ENCODE results near the gene CRADD. TPM values are rescaled to one million over a fixed set of nuclear protein-coding genes. Genes with fewer than 3 reads are reported as not detected.
"Not testable (repeated sequence)": the region's sequence is repeated elsewhere in the genome, so short reads cannot be mapped to it uniquely, and the experiment has no call there.

The CRADD gene
- total RNA-seq, 2 experiments from 2014 or later = 9.7 to 12.6 TPM

DNA sequence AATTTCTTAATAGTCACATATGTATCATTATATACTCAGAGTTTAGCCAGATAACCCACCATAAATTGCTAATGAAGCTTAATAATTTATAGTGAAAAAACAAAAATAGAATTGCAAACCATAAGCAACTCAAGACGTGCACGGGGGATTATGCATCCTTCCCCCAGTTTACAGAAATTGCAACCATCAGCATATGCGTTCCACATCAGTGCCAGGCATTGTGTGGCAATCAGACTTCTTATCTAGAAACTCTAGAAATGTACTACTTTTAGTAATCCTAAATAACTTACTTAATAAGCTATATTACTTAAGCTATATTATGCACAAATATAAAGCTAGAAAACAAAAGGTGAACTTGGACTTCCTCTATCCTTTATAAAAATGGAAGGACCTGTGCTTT is 115.8 kb downstream of the CRADD start:
- H3K4me3 Mint-ChIP-seq = no peak overlapping the region
- DNase-seq = no peak
- ChIA-PET CTCF (interaction anchor here (1.0 to 1.2 kb wide), 3 partner anchors 11 to 34 kb away, joined by 3 to 4 read pairs (median 4); no protein-coding TSS in a partner anchor), POLR2A (no interaction called here)
- no peak overlapping the region for H3K27ac Mint-ChIP-seq
- peaks cover 29% of the 10 kb centered on the region for H3K4me1 Mint-ChIP-seq
- H3K9me3 Mint-ChIP-seq = peaks cover 1% of the 10 kb centered on the region
- peaks cover 6% of the 10 kb centered on the region for H3K36me3 Mint-ChIP-seq (ENCODE audit: low read depth)
- no peaks in the 10 kb centered on the region for H3K27me3 Mint-ChIP-seq

- Mint-ChIP-seq H3K27ac (no peak overlapping the region), H3K4me1 (peaks cover 20% of the 10 kb centered on the region), H3K36me3 (ENCODE audit: low read depth) (peaks cover 3% of the 10 kb centered on the region), H3K4me3 (no peak overlapping the region), H3K9me3 (no peaks in the 10 kb centered on the region), H3K27me3 (no peaks in the 10 kb centered on the region)
- CTCF ChIA-PET = no interaction called here
- POLR2A ChIA-PET = no interaction called here
- no peak for DNase-seq
Observed at GRCh38 chr12:93793983-93794382, 116.8 kb downstream of the CRADD start.

DNA sequence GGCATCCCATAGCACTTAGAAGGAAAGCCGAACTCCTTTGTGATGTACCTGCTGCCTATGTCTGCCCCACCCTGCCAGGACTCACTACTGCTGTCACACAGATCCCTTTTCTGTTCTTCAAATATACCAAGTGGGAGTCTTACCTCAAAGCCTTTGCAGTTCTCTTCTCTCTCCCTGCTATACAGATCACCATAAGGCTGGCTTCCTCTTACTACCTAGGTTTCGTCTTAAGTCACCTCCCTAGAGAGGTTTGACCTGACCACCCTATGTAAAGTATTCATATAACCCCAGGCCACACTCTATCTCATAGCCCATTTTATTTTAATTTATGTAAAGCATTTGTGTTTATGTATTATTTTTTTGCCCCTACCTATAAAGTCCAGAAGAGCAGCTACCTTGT is 117.6 kb downstream of the CRADD start:
- peaks cover 3% of the 10 kb centered on the region for H3K36me3 Mint-ChIP-seq (ENCODE audit: low read depth)
- ChIA-PET POLR2A (no interaction called here), CTCF (no interaction called here)
- H3K9me3 Mint-ChIP-seq = no peaks in the 10 kb centered on the region
- peaks cover 12% of the 10 kb centered on the region for H3K4me1 Mint-ChIP-seq
- no peak for DNase-seq
- H3K27me3 Mint-ChIP-seq = no peaks in the 10 kb centered on the region
- no peak overlapping the region for H3K4me3 Mint-ChIP-seq
- H3K27ac Mint-ChIP-seq = no peak overlapping the region

GRCh38 chr12:93795352-93795751 is 118.2 kb downstream of the CRADD start:
- Mint-ChIP-seq H3K9me3 (no peaks in the 10 kb centered on the region), H3K27me3 (no peaks in the 10 kb centered on the region), H3K4me1 (peaks cover 8% of the 10 kb centered on the region), H3K36me3 (ENCODE audit: low read depth) (peaks cover 3% of the 10 kb centered on the region), H3K4me3 (no peak overlapping the region), H3K27ac (no peak overlapping the region)
- POLR2A ChIA-PET = no interaction called here
- CTCF ChIA-PET = no interaction called here
- DNase-seq = no peak

GRCh38 chr12:93796729-93797128 is 119.6 kb downstream of the CRADD start:
- H3K27ac Mint-ChIP-seq = no peak overlapping the region
- no peak for DNase-seq
- H3K27me3 Mint-ChIP-seq = no peaks in the 10 kb centered on the region
- H3K4me3 Mint-ChIP-seq = no peak overlapping the region
- ChIA-PET CTCF (interaction anchor here (0.6 kb wide), 1 partner anchor 875 kb away, joined by 4 read pairs; no protein-coding TSS in a partner anchor), POLR2A (no interaction called here)
- H3K36me3 Mint-ChIP-seq (ENCODE audit: low read depth) = no peaks in the 10 kb centered on the region
- H3K9me3 Mint-ChIP-seq = no peaks in the 10 kb centered on the region
- no peaks in the 10 kb centered on the region for H3K4me1 Mint-ChIP-seq

DNA sequence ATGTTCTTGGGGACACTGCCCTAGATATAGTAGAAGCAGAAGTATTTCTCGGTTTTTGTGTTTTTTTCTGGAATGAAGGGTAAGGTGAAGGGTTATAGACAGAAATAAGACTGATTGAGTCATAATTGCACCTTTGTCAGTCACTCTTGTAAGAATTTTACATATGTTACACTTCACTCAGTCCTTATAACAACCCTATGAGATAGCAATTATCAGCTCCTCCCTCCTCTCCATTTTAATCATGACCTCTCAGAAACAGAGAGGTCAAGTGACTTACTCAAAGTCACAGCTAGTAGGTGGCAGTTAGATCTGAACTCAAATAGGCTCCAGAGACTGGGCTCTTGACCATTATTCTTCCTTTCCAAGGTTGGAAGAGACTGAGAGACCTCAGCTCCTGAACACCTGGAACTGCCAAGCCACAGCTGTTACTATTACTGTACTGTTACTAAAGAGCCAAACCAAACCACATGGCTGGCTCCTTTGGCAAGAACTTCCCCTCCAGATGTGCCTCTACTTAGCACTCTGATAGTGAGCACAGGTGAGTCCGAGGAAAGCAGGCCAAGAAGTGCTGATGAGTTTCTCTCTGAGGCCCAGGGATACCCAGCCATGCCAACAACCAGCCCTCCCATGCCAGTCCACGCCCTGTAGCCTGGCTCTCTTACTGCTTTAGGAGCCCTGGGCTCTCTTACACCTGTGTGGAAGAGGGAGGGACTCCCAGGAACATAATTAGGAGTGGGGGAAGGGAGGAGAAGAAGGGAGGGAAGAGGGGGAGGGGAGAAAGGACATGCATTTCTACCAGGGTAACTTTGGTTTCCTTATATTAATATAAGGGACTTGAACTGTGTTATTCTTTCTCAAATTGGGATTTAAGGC is 121.3 kb downstream of the CRADD start:
- ChIA-PET POLR2A (no interaction called here), CTCF (interaction anchor here (0.6 kb wide), 1 partner anchor 131 kb away, joined by 4 read pairs; no protein-coding TSS in a partner anchor)
- H3K27me3 Mint-ChIP-seq = no peaks in the 10 kb centered on the region
- peaks cover 1% of the 10 kb centered on the region for H3K9me3 Mint-ChIP-seq
- no peak overlapping the region for H3K27ac Mint-ChIP-seq
- H3K4me1 Mint-ChIP-seq = peaks cover 6% of the 10 kb centered on the region
- DNase-seq = no peak
- no peaks in the 10 kb centered on the region for H3K36me3 Mint-ChIP-seq (ENCODE audit: low read depth)
- no peak overlapping the region for H3K4me3 Mint-ChIP-seq

GRCh38 chr12:93801666-93802065 is 124.5 kb downstream of the CRADD start:
- H3K27me3 Mint-ChIP-seq, DNase-seq, POLR2A ChIA-PET: not testable (repeated sequence)

DNA sequence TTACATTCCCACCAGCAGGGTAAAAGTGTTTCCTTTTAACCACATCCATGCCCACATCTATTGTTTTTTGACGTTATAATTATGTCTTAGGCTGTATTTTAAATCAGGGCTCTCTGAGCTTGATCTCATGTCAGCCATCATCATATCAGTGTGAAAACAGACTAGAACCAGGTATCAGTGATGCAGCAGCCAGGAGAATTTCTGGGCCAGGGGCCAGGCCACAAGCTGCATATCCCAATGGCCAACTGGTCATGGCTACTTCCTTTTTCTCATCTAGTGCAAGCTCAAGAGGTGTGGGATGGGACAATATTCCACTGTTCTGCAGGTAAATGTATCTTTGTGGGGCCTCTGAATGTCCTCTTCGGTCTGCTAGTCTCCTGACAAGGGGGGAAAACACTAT is 125.1 kb downstream of the CRADD start:
- CTCF ChIA-PET = interaction anchor here (2.0 kb wide), 1 partner anchor 13 kb away, joined by 6 read pairs; no protein-coding TSS in a partner anchor
- POLR2A ChIA-PET = no interaction called here
- Mint-ChIP-seq H3K4me3 (no peak overlapping the region), H3K27ac (no peak overlapping the region), H3K36me3 (ENCODE audit: low read depth) (no peaks in the 10 kb centered on the region), H3K27me3 (no peaks in the 10 kb centered on the region), H3K9me3 (peaks cover 3% of the 10 kb centered on the region), H3K4me1 (peaks cover 11% of the 10 kb centered on the region)
- no peak for DNase-seq

More at GRCh38 chr12:93801666-93802065, 124.5 kb downstream of the CRADD start:
- not testable (repeated sequence) for H3K9me3 Mint-ChIP-seq; H3K36me3 Mint-ChIP-seq (ENCODE audit: low read depth); H3K27ac Mint-ChIP-seq; H3K4me3 Mint-ChIP-seq
- peaks cover 11% of the 10 kb centered on the region for H3K4me1 Mint-ChIP-seq
- CTCF ChIA-PET = interaction anchor here (2.0 kb wide), 1 partner anchor 14 kb away, joined by 6 read pairs; no protein-coding TSS in a partner anchor

DNA sequence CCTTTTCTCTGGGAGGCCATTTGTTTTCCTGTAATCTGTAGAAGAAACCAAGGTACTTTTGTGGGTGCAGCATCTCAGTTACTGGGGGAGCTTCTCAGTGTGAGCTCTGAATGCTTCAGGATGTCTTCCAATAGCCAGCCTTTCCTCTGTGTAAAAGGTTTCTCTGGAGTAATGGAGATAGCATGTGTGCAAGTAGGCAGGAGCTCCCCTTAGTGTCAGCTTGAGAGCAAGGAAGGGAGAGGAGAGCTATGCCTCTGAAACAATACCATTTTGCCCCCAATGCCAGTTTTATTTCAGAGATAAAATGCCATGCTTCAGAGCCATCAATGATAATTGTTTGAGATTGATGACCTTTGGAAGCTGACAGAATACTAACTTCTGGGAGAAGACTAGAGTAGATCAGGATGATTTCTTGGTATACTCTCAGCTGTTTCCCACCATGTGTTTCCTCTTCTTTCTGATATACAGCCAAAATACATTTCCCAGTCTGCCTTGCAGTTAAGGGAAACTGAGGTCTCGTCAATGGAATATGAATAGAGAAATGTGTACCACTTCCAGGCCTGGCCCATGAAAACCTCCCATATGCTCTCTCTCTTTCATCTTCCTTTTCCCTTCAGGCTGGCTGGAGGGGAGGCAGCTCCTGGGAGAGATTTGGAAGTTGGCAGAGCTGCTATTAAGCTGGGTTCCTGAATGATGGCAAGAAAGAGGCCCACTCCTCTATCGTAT is 125.7 kb downstream of the CRADD start:
- ChIA-PET POLR2A (no interaction called here), CTCF (interaction anchor here (0.5 to 2.0 kb wide), 3 partner anchors 10 to 579 kb away, joined by 3 to 6 read pairs (median 4); no protein-coding TSS in a partner anchor)
- Mint-ChIP-seq H3K4me3 (no peak overlapping the region), H3K27ac (peak overlapping the region; percentile 11), H3K36me3 (ENCODE audit: low read depth) (no peaks in the 10 kb centered on the region), H3K4me1 (peaks cover 11% of the 10 kb centered on the region), H3K9me3 (peaks cover 3% of the 10 kb centered on the region), H3K27me3 (no peaks in the 10 kb centered on the region)
- no peak for DNase-seq

- H3K27me3 Mint-ChIP-seq = no peaks in the 10 kb centered on the region
- POLR2A ChIA-PET = no interaction called here
- peak overlapping the region; percentile 11 for H3K27ac Mint-ChIP-seq
- H3K4me1 Mint-ChIP-seq = peaks cover 11% of the 10 kb centered on the region
- peaks cover 3% of the 10 kb centered on the region for H3K9me3 Mint-ChIP-seq
- CTCF ChIA-PET = interaction anchor here (0.5 to 2.0 kb wide), 3 partner anchors 11 to 579 kb away, joined by 3 to 6 read pairs (median 4); no protein-coding TSS in a partner anchor
- H3K4me3 Mint-ChIP-seq = no peak overlapping the region
- DNase-seq = no peak
- no peaks in the 10 kb centered on the region for H3K36me3 Mint-ChIP-seq (ENCODE audit: low read depth)
Observed at GRCh38 chr12:93803424-93803807, 126.2 kb downstream of the CRADD start.

DNA sequence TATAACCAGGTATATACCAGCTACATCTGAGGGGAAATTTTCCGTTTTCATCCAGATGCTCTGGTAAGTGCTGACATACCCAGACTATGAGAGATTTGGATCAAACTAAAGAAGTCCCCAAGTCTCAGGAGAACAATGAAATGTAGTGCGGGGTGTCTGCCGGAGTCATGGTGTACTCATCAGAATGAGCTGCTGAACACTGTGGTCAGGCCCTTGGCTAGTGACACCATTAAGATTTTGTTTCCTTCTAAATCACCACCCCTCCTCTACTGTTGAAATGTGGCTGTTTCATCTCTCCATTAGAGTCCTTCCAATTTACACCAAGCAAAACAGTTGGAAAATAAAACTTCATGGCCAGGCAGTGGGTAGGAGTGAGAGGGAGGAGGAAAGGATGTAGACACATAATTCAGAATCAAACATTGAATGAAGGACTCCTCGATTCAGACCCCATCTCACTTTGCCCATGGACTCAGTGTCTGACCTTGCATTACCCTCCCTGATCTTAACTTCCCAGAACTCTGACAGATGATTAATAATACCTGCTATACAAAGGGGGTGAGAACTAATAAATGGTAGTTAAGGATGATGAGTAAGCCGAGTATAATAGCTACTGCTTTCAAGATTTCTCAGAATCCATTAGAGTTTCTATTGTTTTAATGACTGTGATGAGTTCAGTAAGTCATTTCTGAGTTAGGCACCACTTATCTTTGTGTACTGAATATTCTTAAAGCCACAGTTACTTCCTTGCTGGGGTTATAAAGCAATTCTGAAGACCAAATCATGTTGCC is 127.4 kb downstream of the CRADD start:
- Mint-ChIP-seq H3K4me1 (peaks cover 11% of the 10 kb centered on the region), H3K36me3 (ENCODE audit: low read depth) (no peaks in the 10 kb centered on the region), H3K27ac (no peak overlapping the region), H3K27me3 (no peaks in the 10 kb centered on the region), H3K9me3 (peaks cover 3% of the 10 kb centered on the region), H3K4me3 (no peak overlapping the region)
- no peak for DNase-seq
- POLR2A ChIA-PET = interaction anchor here (0.7 kb wide), 1 partner anchor 37 kb away, joined by 3 read pairs; no protein-coding TSS in a partner anchor
- CTCF ChIA-PET = interaction anchor here (1.4 to 1.7 kb wide), 2 partner anchors 12 kb away, joined by 4 read pairs; no protein-coding TSS in a partner anchor

- H3K27me3 Mint-ChIP-seq = no peaks in the 10 kb centered on the region
- DNase-seq = no peak
- H3K27ac Mint-ChIP-seq = no peak overlapping the region
- H3K36me3 Mint-ChIP-seq (ENCODE audit: low read depth) = no peaks in the 10 kb centered on the region
- ChIA-PET POLR2A (interaction anchor here (0.7 kb wide), 1 partner anchor 38 kb away, joined by 3 read pairs; no protein-coding TSS in a partner anchor), CTCF (interaction anchor here (1.7 kb wide), 1 partner anchor 13 kb away, joined by 4 read pairs; no protein-coding TSS in a partner anchor)
- no peak overlapping the region for H3K4me3 Mint-ChIP-seq
- H3K9me3 Mint-ChIP-seq = peaks cover 3% of the 10 kb centered on the region
- peaks cover 11% of the 10 kb centered on the region for H3K4me1 Mint-ChIP-seq
Observed at GRCh38 chr12:93805736-93806141, 128.6 kb downstream of the CRADD start.

All from activated CD4-positive, alpha-beta T cell treated with anti-CD3 and anti-CD28 coated beads, Interleukin-2, amount 10 ng/mL, durations not matched to agents 7 days and 5 days (primary cell).